Tracheal epithelial cell (primary cell): Measurements from ENCODE around the gene TMEM161B. TPM values are rescaled to one million over a fixed set of nuclear protein-coding genes. Genes with fewer than 3 reads are reported as not detected.

Experiments
- total RNA-seq: library from RNA; depleted of rRNA; stranded (reverse); fragments of >200 nt; gene quantifications from 2 replicates; pipeline ENCODE4 v1.2.1, GENCODE V29; 2014

TMEM161B gene
- 16.1 and 21.5 TPM in 2 replicates for total RNA-seq

DNA sequence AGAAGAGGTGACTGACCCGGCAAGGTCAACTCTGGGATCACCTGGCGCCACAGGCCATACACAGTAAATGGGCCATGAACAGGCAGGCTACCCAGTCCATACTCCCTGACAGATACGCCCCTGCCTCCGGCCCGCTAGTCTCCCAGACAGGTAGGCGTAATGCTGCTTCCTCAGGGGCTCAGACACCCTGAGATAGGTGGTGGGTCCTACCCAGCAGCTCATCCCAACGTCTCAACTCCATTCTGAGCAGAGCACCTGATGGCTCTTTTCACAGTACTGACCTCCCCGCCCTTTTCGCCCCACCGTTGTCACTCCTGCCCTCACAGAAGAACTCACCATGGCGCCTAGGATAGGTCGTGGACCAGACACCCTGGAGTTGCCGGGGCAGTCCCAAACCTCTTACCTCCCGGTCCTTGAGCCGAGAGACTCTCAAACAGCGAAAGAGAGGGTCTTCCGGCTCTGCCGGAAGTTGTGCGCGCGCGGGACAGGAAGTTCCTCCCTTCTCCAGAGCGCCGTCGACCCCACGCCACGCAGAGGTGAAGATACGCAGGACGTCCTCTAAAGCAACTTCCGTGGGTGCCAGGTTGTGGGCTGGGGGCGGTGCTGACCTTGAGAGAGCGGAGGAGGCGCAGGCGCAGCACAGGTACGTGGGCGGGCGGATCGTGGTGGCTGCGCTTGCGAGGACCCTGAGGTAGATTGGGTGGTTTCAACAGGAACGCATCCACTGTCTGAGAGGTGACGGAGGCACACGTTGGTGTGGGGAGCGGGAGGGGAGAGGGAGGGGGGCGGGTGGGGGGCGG, at the start of gene TMEM161B:
TMEM161B (minus strand) TSS at position 461 of the 800 bp plus-strand sequence; CDS start at position 339, 122 bp downstream.

